HepG2 (cell line): ENCODE measurements around the gene YY1. TPM values are rescaled to one million over a fixed set of nuclear protein-coding genes. Genes with fewer than 3 reads are reported as not detected.

Experiments used
- NBN ChIP-seq: fragments of 450-650 bp; conservative IDR thresholded peaks from 2 replicates; pipeline ENCODE4 v1.6.1; 2017
- NFKB2 ChIP-seq: sonication (generic); formaldehyde crosslinking; IDR thresholded peaks from 2 replicates; pipeline ENCODE4 v1.4.0; 2020; ENCODE audit warnings: missing genetic modification reagents, borderline replicate concordance
- NFKBIZ ChIP-seq: IDR thresholded peaks from 2 replicates; pipeline ENCODE4 v1.6.1; 2018; ENCODE audit warnings: missing genetic modification reagents, missing compliant biosample characterization
- PAF1 ChIP-seq: IDR thresholded peaks from 2 replicates; pipeline ENCODE4 v1.6.1; 2016; ENCODE audit warnings: missing genetic modification reagents, missing compliant biosample characterization
- SOX5 ChIP-seq: IDR thresholded peaks from 2 replicates; pipeline ENCODE4 v1.6.1; 2016; ENCODE audit warnings: borderline replicate concordance
- TEAD2 ChIP-seq: sonication (generic); formaldehyde crosslinking; IDR thresholded peaks from 2 replicates; pipeline ENCODE4 v1.9.0; 2021; ENCODE audit warnings: missing genetic modification reagents
- THYN1 ChIP-seq: sonication (generic); formaldehyde crosslinking; IDR thresholded peaks from 2 replicates; pipeline ENCODE4 v1.8.1; 2023; ENCODE audit warnings: low read depth, mild to moderate bottlenecking, moderate library complexity, missing genetic modification reagents, borderline replicate concordance
- ZNF326 ChIP-seq: sonication (generic); formaldehyde crosslinking; IDR thresholded peaks from 2 replicates; pipeline ENCODE4 v1.4.0; 2020; ENCODE audit warnings: missing genetic modification reagents, borderline replicate concordance
- ZNF329 ChIP-seq: sonication (generic); formaldehyde crosslinking; IDR thresholded peaks from 2 replicates; pipeline ENCODE4 v1.9.0; 2021; ENCODE audit warnings: low read depth, mild to moderate bottlenecking, missing genetic modification reagents
- ZZZ3 ChIP-seq: sonication (generic); formaldehyde crosslinking; IDR thresholded peaks from 2 replicates; pipeline ENCODE4 v1.4.0; 2020; ENCODE audit warnings: missing genetic modification reagents, mild to moderate bottlenecking, borderline replicate concordance
- polyA plus RNA-seq, 8 experiments: library from polyadenylated mRNA; depleted of rRNA in 3 of 8; stranded (reverse) in 7 of 8; unstranded in 1 of 8; fragments of >200 nt; fragmentation: Illumina TruSeq in 4 of 8; extraction: Trizol in 4 of 8; gene quantifications; 2 replicates each; pipeline versions ENCODE4 v1.2.1 to v1.2.3, GENCODE V29; 2011 to 2016; ENCODE audit warnings: low read depth in 4 of 8, missing spikeins in 1 of 8, mixed read lengths in 1 of 8; ENCODE audit not compliant: insufficient read depth in 1 of 8
- total RNA-seq, 5 experiments: library from RNA; depleted of rRNA; stranded (reverse); fragments of >200 nt; fragmentation: Illumina TruSeq; extraction: Trizol; gene quantifications; 2 replicates each; pipeline ENCODE4 v1.2.3, GENCODE V29; 2016; ENCODE audit warnings: low read depth in 1 of 5
- TF ChIP-seq, protein P1 (sequence below): IDR thresholded peaks from 2 replicates; pipeline ENCODE4 v1.6.1; 2016; ENCODE audit warnings: low read depth, control low read depth
- TF ChIP-seq, protein P2 (sequence below): sonication (generic); formaldehyde crosslinking; IDR thresholded peaks from 2 replicates; pipeline ENCODE4 v1.8.0; 2022; ENCODE audit warnings: low read depth, missing genetic modification reagents
- TF ChIP-seq, protein P3 (sequence below): sonication (generic); formaldehyde crosslinking; IDR thresholded peaks from 2 replicates; pipeline ENCODE4 v1.4.0; 2020; ENCODE audit warnings: mild to moderate bottlenecking, missing genetic modification reagents
- TF ChIP-seq, protein P4 (sequence below): sonication (generic); formaldehyde crosslinking; IDR thresholded peaks from 2 replicates; pipeline ENCODE4 v1.5.1; 2020; ENCODE audit warnings: mild to moderate bottlenecking, missing genetic modification reagents, borderline replicate concordance
- TF ChIP-seq, protein P5 (sequence below): sonication (generic); formaldehyde crosslinking; IDR thresholded peaks from 2 replicates; pipeline ENCODE4 v1.4.0; 2020; ENCODE audit warnings: missing genetic modification reagents
- TF ChIP-seq, protein P6 (sequence below): sonication (generic); formaldehyde crosslinking; IDR thresholded peaks from 2 replicates; pipeline ENCODE4 v1.4.0; 2020; ENCODE audit warnings: mild to moderate bottlenecking, low read depth, missing genetic modification reagents

YY1 gene
- total and polyA plus RNA-seq, 2 of the 13 experiments (the other 11 are each of a cell fraction or from before 2014, with no cell fraction given), result 29.4 to 68.1 TPM

DNA sequence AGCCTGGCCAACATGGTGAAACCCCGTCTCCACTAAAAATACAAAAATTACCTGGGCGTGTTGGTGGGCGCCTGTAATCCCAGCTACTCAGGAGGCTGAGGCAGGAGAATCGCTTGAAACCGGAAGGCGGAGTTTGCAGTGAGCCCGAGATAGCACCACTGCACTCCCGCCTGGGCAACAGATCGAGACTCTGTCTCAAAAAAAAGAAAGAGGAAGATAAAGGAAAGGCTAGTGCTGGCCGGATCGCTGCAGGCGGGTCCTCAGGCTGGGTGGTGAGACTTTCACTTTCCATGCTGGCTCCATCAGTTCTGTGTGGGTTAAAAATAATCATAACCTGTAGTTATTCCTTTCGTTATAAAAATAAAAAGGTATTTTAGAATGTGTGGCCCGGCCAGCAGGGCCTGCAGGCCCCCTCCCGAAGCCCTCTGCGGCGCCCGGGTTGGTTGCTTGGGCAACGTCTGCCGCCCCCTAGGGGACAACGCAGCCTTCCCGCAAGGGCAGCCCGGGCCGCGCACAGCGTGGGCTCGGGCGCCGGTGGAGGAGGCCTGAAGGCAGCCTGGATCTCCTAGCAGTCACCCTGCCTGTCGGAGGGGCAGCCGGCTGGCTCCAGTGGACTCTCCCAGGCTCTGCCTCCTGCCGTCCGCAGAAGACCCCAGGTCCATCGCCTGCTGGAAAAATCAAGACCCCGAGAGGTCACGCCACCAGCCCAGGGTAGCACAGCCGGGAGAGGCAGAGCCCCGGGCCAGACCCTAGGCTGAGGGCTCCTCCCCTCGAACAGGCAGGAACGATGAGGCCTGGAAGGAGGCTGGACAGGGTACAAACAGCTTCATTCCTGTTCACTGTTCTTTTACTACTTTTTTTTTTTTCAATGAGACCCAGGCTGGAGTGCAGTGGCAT lies 79.2 kb downstream of the YY1 start (continued):
- TF ChIP-seq, protein P1, sequence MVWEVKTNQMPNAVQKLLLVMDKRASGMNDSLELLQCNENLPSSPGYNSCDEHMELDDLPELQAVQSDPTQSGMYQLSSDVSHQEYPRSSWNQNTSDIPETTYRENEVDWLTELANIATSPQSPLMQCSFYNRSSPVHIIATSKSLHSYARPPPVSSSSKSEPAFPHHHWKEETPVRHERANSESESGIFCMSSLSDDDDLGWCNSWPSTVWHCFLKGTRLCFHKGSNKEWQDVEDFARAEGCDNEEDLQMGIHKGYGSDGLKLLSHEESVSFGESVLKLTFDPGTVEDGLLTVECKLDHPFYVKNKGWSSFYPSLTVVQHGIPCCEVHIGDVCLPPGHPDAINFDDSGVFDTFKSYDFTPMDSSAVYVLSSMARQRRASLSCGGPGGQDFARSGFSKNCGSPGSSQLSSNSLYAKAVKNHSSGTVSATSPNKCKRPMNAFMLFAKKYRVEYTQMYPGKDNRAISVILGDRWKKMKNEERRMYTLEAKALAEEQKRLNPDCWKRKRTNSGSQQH (CRISPR knock-in tag), result no peak
- no peak for TF ChIP-seq NFKB2 (CRISPR knock-in tag)
- TF ChIP-seq, protein P2, sequence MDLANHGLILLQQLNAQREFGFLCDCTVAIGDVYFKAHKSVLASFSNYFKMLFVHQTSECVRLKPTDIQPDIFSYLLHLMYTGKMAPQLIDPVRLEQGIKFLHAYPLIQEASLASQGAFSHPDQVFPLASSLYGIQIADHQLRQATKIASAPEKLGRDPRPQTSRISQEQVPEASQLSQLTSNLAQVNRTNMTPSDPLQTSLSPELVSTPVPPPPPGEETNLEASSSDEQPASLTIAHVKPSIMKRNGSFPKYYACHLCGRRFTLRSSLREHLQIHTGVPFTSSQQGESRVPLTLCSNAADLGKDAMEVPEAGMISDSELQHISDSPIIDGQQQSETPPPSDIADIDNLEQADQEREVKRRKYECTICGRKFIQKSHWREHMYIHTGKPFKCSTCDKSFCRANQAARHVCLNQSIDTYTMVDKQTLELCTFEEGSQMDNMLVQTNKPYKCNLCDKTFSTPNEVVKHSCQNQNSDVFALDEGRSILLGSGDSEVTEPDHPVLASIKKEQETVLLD (CRISPR knock-in tag), result no peak
- TF ChIP-seq ZZZ3 (CRISPR knock-in tag), result no peak
- no peak for TF ChIP-seq NBN
- TF ChIP-seq, protein P3, sequence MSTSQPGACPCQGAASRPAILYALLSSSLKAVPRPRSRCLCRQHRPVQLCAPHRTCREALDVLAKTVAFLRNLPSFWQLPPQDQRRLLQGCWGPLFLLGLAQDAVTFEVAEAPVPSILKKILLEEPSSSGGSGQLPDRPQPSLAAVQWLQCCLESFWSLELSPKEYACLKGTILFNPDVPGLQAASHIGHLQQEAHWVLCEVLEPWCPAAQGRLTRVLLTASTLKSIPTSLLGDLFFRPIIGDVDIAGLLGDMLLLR (CRISPR knock-in tag), result no peak
- no peak for TF ChIP-seq TEAD2
- TF ChIP-seq, protein P4, sequence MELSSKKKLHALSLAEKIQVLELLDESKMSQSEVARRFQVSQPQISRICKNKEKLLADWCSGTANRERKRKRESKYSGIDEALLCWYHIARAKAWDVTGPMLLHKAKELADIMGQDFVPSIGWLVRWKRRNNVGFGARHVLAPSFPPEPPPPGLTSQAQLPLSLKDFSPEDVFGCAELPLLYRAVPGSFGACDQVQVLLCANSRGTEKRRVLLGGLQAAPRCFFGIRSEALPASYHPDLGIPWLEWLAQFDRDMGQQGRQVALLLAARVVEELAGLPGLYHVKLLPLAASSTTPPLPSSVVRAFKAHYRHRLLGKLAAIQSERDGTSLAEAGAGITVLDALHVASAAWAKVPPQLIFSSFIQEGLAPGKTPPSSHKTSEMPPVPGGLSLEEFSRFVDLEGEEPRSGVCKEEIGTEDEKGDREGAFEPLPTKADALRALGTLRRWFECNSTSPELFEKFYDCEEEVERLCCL, result no peak
- TF ChIP-seq SOX5 (CRISPR knock-in tag), result no peak
- no peak for TF ChIP-seq ZNF329
- no peak for TF ChIP-seq PAF1 (CRISPR knock-in tag)
- TF ChIP-seq THYN1 (CRISPR knock-in tag), result no peak
- TF ChIP-seq, protein P5, sequence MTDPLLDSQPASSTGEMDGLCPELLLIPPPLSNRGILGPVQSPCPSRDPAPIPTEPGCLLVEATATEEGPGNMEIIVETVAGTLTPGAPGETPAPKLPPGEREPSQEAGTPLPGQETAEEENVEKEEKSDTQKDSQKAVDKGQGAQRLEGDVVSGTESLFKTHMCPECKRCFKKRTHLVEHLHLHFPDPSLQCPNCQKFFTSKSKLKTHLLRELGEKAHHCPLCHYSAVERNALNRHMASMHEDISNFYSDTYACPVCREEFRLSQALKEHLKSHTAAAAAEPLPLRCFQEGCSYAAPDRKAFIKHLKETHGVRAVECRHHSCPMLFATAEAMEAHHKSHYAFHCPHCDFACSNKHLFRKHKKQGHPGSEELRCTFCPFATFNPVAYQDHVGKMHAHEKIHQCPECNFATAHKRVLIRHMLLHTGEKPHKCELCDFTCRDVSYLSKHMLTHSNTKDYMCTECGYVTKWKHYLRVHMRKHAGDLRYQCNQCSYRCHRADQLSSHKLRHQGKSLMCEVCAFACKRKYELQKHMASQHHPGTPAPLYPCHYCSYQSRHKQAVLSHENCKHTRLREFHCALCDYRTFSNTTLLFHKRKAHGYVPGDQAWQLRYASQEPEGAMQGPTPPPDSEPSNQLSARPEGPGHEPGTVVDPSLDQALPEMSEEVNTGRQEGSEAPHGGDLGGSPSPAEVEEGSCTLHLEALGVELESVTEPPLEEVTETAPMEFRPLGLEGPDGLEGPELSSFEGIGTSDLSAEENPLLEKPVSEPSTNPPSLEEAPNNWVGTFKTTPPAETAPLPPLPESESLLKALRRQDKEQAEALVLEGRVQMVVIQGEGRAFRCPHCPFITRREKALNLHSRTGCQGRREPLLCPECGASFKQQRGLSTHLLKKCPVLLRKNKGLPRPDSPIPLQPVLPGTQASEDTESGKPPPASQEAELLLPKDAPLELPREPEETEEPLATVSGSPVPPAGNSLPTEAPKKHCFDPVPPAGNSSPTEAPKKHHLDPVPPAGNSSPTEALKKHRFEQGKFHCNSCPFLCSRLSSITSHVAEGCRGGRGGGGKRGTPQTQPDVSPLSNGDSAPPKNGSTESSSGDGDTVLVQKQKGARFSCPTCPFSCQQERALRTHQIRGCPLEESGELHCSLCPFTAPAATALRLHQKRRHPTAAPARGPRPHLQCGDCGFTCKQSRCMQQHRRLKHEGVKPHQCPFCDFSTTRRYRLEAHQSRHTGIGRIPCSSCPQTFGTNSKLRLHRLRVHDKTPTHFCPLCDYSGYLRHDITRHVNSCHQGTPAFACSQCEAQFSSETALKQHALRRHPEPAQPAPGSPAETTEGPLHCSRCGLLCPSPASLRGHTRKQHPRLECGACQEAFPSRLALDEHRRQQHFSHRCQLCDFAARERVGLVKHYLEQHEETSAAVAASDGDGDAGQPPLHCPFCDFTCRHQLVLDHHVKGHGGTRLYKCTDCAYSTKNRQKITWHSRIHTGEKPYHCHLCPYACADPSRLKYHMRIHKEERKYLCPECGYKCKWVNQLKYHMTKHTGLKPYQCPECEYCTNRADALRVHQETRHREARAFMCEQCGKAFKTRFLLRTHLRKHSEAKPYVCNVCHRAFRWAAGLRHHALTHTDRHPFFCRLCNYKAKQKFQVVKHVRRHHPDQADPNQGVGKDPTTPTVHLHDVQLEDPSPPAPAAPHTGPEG (CRISPR knock-in tag), result no peak
- TF ChIP-seq ZNF326, result no peak
- no peak for TF ChIP-seq NFKBIZ (CRISPR knock-in tag)
- TF ChIP-seq, protein P6, sequence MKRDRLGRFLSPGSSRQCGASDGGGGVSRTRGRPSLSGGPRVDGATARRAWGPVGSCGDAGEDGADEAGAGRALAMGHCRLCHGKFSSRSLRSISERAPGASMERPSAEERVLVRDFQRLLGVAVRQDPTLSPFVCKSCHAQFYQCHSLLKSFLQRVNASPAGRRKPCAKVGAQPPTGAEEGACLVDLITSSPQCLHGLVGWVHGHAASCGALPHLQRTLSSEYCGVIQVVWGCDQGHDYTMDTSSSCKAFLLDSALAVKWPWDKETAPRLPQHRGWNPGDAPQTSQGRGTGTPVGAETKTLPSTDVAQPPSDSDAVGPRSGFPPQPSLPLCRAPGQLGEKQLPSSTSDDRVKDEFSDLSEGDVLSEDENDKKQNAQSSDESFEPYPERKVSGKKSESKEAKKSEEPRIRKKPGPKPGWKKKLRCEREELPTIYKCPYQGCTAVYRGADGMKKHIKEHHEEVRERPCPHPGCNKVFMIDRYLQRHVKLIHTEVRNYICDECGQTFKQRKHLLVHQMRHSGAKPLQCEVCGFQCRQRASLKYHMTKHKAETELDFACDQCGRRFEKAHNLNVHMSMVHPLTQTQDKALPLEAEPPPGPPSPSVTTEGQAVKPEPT, result no peak
